Left kidney (tissue), 2 donors: ENCODE data around the gene PTGIR. TPM values are rescaled to one million over a fixed set of nuclear protein-coding genes. Genes with fewer than 3 reads are reported as not detected.

ENCODE experiments used
- DNase-seq: peaks from one replicate; pipeline ENCODE4 v3.0.0-alpha.2; 2013
- polyA plus RNA-seq: library from polyadenylated mRNA; unstranded; fragments of 120-200 nt; gene quantifications from one replicate; pipeline ENCODE4 v1.2.1, GENCODE V29; 2013; ENCODE audit not compliant: insufficient read length

The PTGIR gene
- polyA plus RNA-seq, 1 donor = 1.7 TPM

GRCh38 chr19:46616631-46617322, 8.1 kb downstream of the PTGIR start:
- DNase-seq = peak; percentile 43

- DNase-seq = no peak
These were observed 8.9 kb downstream of the PTGIR start for GRCh38 chr19:46615966-46616365.

GRCh38 chr19:46614114-46614722, 10.7 kb downstream of the PTGIR start:
- DNase-seq = peak; percentile 77

GRCh38 chr19:46613525-46613924, 11.4 kb downstream of the PTGIR start:
- no peak for DNase-seq

GRCh38 chr19:46611776-46612175, 13.1 kb downstream of the PTGIR start:
- DNase-seq = no peak

GRCh38 chr19:46610851-46611770, 13.8 kb downstream of the PTGIR start:
- no peak for DNase-seq

GRCh38 chr19:46610413-46610775, 14.5 kb downstream of the PTGIR start:
- DNase-seq = no peak

- DNase-seq = no peak
These were observed 15.1 kb downstream of the PTGIR start for GRCh38 chr19:46609511-46610412.

- DNase-seq = no peak
These were observed 16.1 kb downstream of the PTGIR start for GRCh38 chr19:46608581-46609345.

GRCh38 chr19:46608178-46608577, 16.7 kb downstream of the PTGIR start:
- DNase-seq = no peak

- DNase-seq = no peak
These were observed 17.4 kb downstream of the PTGIR start for GRCh38 chr19:46607448-46607841.

GRCh38 chr19:46606681-46607447, 18.0 kb downstream of the PTGIR start:
- DNase-seq = no peak

GRCh38 chr19:46606019-46606418, 18.9 kb downstream of the PTGIR start:
- no peak for DNase-seq

GRCh38 chr19:46605356-46605821, 19.5 kb downstream of the PTGIR start:
- no peak for DNase-seq

- no peak for DNase-seq
These were observed 20.0 kb downstream of the PTGIR start for GRCh38 chr19:46604781-46605355.

- no peak for DNase-seq
These were observed 21.1 kb downstream of the PTGIR start for GRCh38 chr19:46603752-46604231.

- no peak for DNase-seq
These were observed 21.7 kb downstream of the PTGIR start for GRCh38 chr19:46603195-46603637.

GRCh38 chr19:46602392-46603194, 22.3 kb downstream of the PTGIR start:
- no peak for DNase-seq
